HepG2 (cell line): ENCODE measurements around the gene SLC5A6. TPM values are rescaled to one million over a fixed set of nuclear protein-coding genes. Genes with fewer than 3 reads are reported as not detected.

Experiments used
- ATAC-seq: fragments of 200-7000 bp; cut with Tn5 transposase; 3 replicates; pipeline ENCODE4 v1.9.1; 2020; ENCODE audit warnings: mild to moderate bottlenecking, moderate library complexity
- BruUV-seq: library from RNA; stranded (reverse); fragments of 400-500 nt; replicated peaks from 2 replicates; lab custom pipeline; 2021; lab: Mats Ljungman, UMichigan
- CTCF ChIA-PET: fragments of 300-600 bp; formaldehyde crosslinking; extraction: SDS; loops from one replicate; lab custom pipeline; 2021; ENCODE audit warnings: low total read pairs, inconsistent platforms, low intra/inter-chr PET ratio; lab: Yijun Ruan, JAX
- POLR2A ChIA-PET: fragments of 350-600 bp; sonication (Branson Sonifier 250); formaldehyde crosslinking; loops from one replicate; lab custom pipeline; 2020; ENCODE audit warnings: antibody characterized with exemption, inconsistent platforms; lab: Yijun Ruan, JAX
- DNase-seq: peaks from one replicate; pipeline ENCODE4 v3.0.0-alpha.2; 2015; ENCODE audit warnings: low spot score
- FAIRE-seq: peaks from 3 replicates; lab custom pipeline; 2011; peaks lifted over from hg19 to GRCh38; lab: Jason Lieb, UNC
- H2AFZ ChIP-seq: one replicate; pipeline ENCODE4 v1.6.1; 2011; ENCODE audit warnings: low read length, inconsistent platforms
- H3K27ac ChIP-seq: fragments of 300-600 bp; 3 replicates; pipeline ENCODE4 v1.8.0; 2011; ENCODE audit warnings: mixed run types, mild to moderate bottlenecking, mixed read lengths, low read length, inconsistent platforms; ENCODE audit not compliant: insufficient read depth; ENCODE audit errors: extremely low read length
- H3K27me3 ChIP-seq, 2 experiments: fragments of 200-600 bp in 1 of 2; 2 replicates in 1 of 2; 3 replicates in 1 of 2; pipeline versions ENCODE4 v1.6.0 to v1.8.0; 2011; ENCODE audit warnings: low read length in 2 of 2, mild to moderate bottlenecking in 2 of 2, moderate library complexity in 2 of 2, inconsistent platforms in 1 of 2; ENCODE audit not compliant: insufficient read depth in 2 of 2, control insufficient read depth in 1 of 2
- H3K36me3 ChIP-seq, 2 experiments: fragments of 200-600 bp in 1 of 2; replicated peaks in 1 of 2; 2 replicates in 1 of 2; 3 replicates in 1 of 2; pipeline versions ENCODE4 v1.5.1 to v1.8.0; 2011; ENCODE audit warnings: low read length in 2 of 2, inconsistent platforms in 1 of 2; ENCODE audit not compliant: insufficient read depth in 2 of 2, control insufficient read depth in 1 of 2
- H3K4me1 ChIP-seq: 2 replicates; pipeline ENCODE4 v1.5.1; 2012; ENCODE audit warnings: low read length, inconsistent platforms; ENCODE audit not compliant: insufficient read depth
- H3K4me2 ChIP-seq: 2 replicates; pipeline ENCODE4 v1.6.0; 2011; ENCODE audit warnings: low read depth, low read length, inconsistent platforms
- H3K4me3 ChIP-seq, 3 experiments: fragments of 200-600 bp in 1 of 3; sonication (generic), shearing (Covaris generic) in 1 of 3; replicated peaks in 1 of 3; 2 replicates each; pipeline ENCODE4 v1.5.1; 2011 to 2016; ENCODE audit warnings: low read length in 3 of 3, inconsistent platforms in 2 of 3, low read depth in 2 of 3, mild to moderate bottlenecking in 2 of 3, control low read depth in 1 of 3, mixed read lengths in 1 of 3; ENCODE audit not compliant: insufficient read depth in 1 of 3
- H3K79me2 ChIP-seq: one replicate; pipeline ENCODE4 v1.6.1; 2011; ENCODE audit warnings: low read length, inconsistent platforms; ENCODE audit not compliant: insufficient read depth
- H3K9ac ChIP-seq: 2 replicates; pipeline ENCODE4 v1.6.0; 2011; ENCODE audit warnings: mild to moderate bottlenecking, low read depth, low read length, inconsistent platforms; ENCODE audit not compliant: insufficient read depth
- H3K9me3 ChIP-seq: 2 replicates; pipeline ENCODE4 v1.5.1; 2012; ENCODE audit warnings: mild to moderate bottlenecking, low read length
- H4K20me1 ChIP-seq: 2 replicates; pipeline ENCODE4 v1.6.0; 2011; ENCODE audit warnings: inconsistent platforms, mild to moderate bottlenecking, low read length, moderate library complexity; ENCODE audit not compliant: insufficient read depth
- DNMT1 ChIP-seq: sonication (generic); formaldehyde crosslinking; IDR thresholded peaks from 2 replicates; pipeline ENCODE4 v1.5.1; 2020; ENCODE audit warnings: mild to moderate bottlenecking, missing genetic modification reagents
- HDAC1 ChIP-seq: sonication (generic); formaldehyde crosslinking; IDR thresholded peaks from 2 replicates; pipeline ENCODE4 v1.5.1; 2020; ENCODE audit warnings: mild to moderate bottlenecking, missing genetic modification reagents
- MXI1 ChIP-seq: IDR thresholded peaks from 3 replicates; pipeline ENCODE4 v1.6.1; 2012; ENCODE audit warnings: low read depth, low read length, inconsistent platforms, borderline replicate concordance
- NFATC3 ChIP-seq: sonication (generic); formaldehyde crosslinking; IDR thresholded peaks from 2 replicates; pipeline ENCODE4 v1.5.1; 2020; ENCODE audit warnings: mild to moderate bottlenecking, missing genetic modification reagents
- NFKB2 ChIP-seq: sonication (generic); formaldehyde crosslinking; IDR thresholded peaks from 2 replicates; pipeline ENCODE4 v1.4.0; 2020; ENCODE audit warnings: missing genetic modification reagents, borderline replicate concordance
- NKX3-1 ChIP-seq: sonication (generic); formaldehyde crosslinking; IDR thresholded peaks from 2 replicates; pipeline ENCODE4 v1.5.0; 2020; ENCODE audit warnings: missing genetic modification reagents
- SALL1 ChIP-seq: sonication (generic); formaldehyde crosslinking; IDR thresholded peaks from 2 replicates; pipeline ENCODE4 v1.8.0; 2022; ENCODE audit warnings: mild to moderate bottlenecking, missing genetic modification reagents
- SP4 ChIP-seq: sonication (generic); formaldehyde crosslinking; IDR thresholded peaks from 2 replicates; pipeline ENCODE4 v1.8.1; 2023; ENCODE audit warnings: mild to moderate bottlenecking, missing genetic modification reagents
- SRSF1 ChIP-seq: fragments of 200-400 bp; formaldehyde crosslinking; optimal IDR thresholded peaks from 2 replicates; pipeline ENCODE3; 2017; ENCODE audit warnings: mild to moderate bottlenecking, low read depth, low read length, moderate library complexity
- TERF1 ChIP-seq: sonication (generic); formaldehyde crosslinking; IDR thresholded peaks from 2 replicates; pipeline ENCODE4 v1.8.0; 2022; ENCODE audit warnings: mild to moderate bottlenecking, missing genetic modification reagents, moderate library complexity
- ZBTB25 ChIP-seq: IDR thresholded peaks from 2 replicates; pipeline ENCODE4 v1.6.1; 2018; ENCODE audit warnings: missing genetic modification reagents
- ZNF501 ChIP-seq: sonication (generic); formaldehyde crosslinking; IDR thresholded peaks from 2 replicates; pipeline ENCODE4 v1.5.1; 2020; ENCODE audit warnings: mild to moderate bottlenecking, moderate library complexity, missing genetic modification reagents
- WGBS: methylation state at CpG from one replicate; pipeline ENCODE4 v1.1.6; 2017; ENCODE audit warnings: low lambda C conversion rate; 5-methylcytosine and 5-hydroxymethylcytosine counted together
- in situ Hi-C: cut with HindIII; loops from 2 replicates; pipeline ENCODE4 v1.10.0; 2017; ENCODE audit warnings: low pct_unique_long_range_greater_than_20kb; ENCODE audit not compliant: extremely low pct_ligation_motif_present
- intact Hi-C: fragments of 100-400 bp; cut with micrococcal nuclease; formaldehyde crosslinking; loops from one replicate; pipeline ENCODE4 v1.10.0; 2022; ENCODE audit not compliant: unreplicated experiment
- polyA plus RNA-seq, 8 experiments: library from polyadenylated mRNA; depleted of rRNA in 3 of 8; stranded (reverse) in 7 of 8; unstranded in 1 of 8; fragments of >200 nt; fragmentation: Illumina TruSeq in 4 of 8; extraction: Trizol in 4 of 8; gene quantifications; 2 replicates each; pipeline versions ENCODE4 v1.2.1 to v1.2.3, GENCODE V29; 2011 to 2016; ENCODE audit warnings: low read depth in 4 of 8, missing spikeins in 1 of 8, mixed read lengths in 1 of 8; ENCODE audit not compliant: insufficient read depth in 1 of 8
- total RNA-seq, 5 experiments: library from RNA; depleted of rRNA; stranded (reverse); fragments of >200 nt; fragmentation: Illumina TruSeq; extraction: Trizol; gene quantifications; 2 replicates each; pipeline ENCODE4 v1.2.3, GENCODE V29; 2016; ENCODE audit warnings: low read depth in 1 of 5
- TF ChIP-seq, protein P1 (sequence below): sonication (generic); formaldehyde crosslinking; IDR thresholded peaks from 2 replicates; pipeline ENCODE4 v1.5.1; 2020; ENCODE audit warnings: mild to moderate bottlenecking, missing genetic modification reagents, moderate library complexity

SLC5A6 gene
- total and polyA plus RNA-seq, 2 of the 13 experiments (the other 11 are each of a cell fraction or from before 2014, with no cell fraction given): 135 to 417 TPM

DNA sequence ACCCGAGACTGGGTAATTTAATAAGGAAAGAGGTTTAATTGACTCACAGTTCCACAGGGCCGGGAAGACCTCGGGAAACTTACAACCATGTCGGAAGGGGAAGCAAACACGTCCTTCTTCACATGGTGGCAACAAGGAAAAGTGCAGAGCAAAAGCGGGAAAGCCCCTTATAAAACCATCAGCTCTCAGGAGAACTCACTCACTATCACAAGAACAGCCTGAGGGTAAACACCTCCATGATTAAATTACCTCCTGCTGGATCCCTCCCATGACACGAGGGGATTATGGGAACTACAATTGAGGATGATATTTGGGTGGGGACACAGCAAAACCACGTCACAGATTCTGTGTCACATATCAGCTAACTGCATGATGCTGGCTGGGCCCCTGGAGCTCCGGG, 51.9 kb downstream of the SLC5A6 start (continued):
- no peak for TF ChIP-seq ZBTB25 (CRISPR knock-in tag)
- TF ChIP-seq NFATC3 (CRISPR knock-in tag): no peak
- TF ChIP-seq MXI1: no peak
- TF ChIP-seq TERF1 (CRISPR knock-in tag): no peak
- TF ChIP-seq ZNF501 (CRISPR knock-in tag): no peak
- TF ChIP-seq NKX3-1 (CRISPR knock-in tag): no peak
- no peak for TF ChIP-seq DNMT1 (CRISPR knock-in tag)
- no peak for TF ChIP-seq SALL1 (CRISPR knock-in tag)
- TF ChIP-seq HDAC1: no peak

- Histone ChIP-seq H3K4me2 (no peak overlapping the region), H3K27ac (no peak overlapping the region), H3K9me3 (no peaks in the 10 kb centered on the region), H3K4me1 (peaks cover 53% of the 10 kb centered on the region), H3K79me2 (no peaks in the 10 kb centered on the region), H3K27me3 (no peaks in the 10 kb centered on the region)
- in situ Hi-C loops: no loop called here
- ChIA-PET POLR2A (interaction anchor here (0.9 to 3.5 kb wide), 3 partner anchors 25 to 53 kb away, joined by 3 to 9 read pairs (median 3); partner anchors contain the start of genes ATRAID, PREB and SLC5A6), CTCF (no interaction called here)
- no peak for DNase-seq
- ATAC-seq: peak; percentile 39
- no TSS peak for BruUV-seq
- intact Hi-C loops: no loop called here
- TF ChIP-seq SP4 (CRISPR knock-in tag): 0 out of 2 replicates have a peak, but pooled peaks have one; percentile 1
- 0 out of 2 replicates have a peak, but pooled peaks have one; percentile 39 for TF ChIP-seq NFKB2 (CRISPR knock-in tag)
- TF ChIP-seq, protein P1, sequence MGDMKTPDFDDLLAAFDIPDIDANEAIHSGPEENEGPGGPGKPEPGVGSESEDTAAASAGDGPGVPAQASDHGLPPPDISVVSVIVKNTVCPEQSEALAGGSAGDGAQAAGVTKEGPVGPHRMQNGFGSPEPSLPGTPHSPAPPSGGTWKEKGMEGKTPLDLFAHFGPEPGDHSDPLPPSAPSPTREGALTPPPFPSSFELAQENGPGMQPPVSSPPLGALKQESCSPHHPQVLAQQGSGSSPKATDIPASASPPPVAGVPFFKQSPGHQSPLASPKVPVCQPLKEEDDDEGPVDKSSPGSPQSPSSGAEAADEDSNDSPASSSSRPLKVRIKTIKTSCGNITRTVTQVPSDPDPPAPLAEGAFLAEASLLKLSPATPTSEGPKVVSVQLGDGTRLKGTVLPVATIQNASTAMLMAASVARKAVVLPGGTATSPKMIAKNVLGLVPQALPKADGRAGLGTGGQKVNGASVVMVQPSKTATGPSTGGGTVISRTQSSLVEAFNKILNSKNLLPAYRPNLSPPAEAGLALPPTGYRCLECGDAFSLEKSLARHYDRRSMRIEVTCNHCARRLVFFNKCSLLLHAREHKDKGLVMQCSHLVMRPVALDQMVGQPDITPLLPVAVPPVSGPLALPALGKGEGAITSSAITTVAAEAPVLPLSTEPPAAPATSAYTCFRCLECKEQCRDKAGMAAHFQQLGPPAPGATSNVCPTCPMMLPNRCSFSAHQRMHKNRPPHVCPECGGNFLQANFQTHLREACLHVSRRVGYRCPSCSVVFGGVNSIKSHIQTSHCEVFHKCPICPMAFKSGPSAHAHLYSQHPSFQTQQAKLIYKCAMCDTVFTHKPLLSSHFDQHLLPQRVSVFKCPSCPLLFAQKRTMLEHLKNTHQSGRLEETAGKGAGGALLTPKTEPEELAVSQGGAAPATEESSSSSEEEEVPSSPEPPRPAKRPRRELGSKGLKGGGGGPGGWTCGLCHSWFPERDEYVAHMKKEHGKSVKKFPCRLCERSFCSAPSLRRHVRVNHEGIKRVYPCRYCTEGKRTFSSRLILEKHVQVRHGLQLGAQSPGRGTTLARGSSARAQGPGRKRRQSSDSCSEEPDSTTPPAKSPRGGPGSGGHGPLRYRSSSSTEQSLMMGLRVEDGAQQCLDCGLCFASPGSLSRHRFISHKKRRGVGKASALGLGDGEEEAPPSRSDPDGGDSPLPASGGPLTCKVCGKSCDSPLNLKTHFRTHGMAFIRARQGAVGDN (CRISPR knock-in tag): peak; percentile 21; the same call in 1 of the 2 replicates
- no peak for TF ChIP-seq SRSF1
- TF ChIP-seq, all 625 proteins: peak for 3
- no peaks in the 10 kb centered on the region for H4K20me1 ChIP-seq
- peak overlapping the region; percentile 16 for H2AFZ ChIP-seq
- peak overlapping the region; percentile 2; the same call in 1 of the 2 replicates for H3K9ac ChIP-seq
- 59% methylated on average over 5 of the region's 6 CpGs for WGBS
- no peak for FAIRE-seq
- H3K36me3 ChIP-seq: no peaks in the 10 kb centered on the region
- no peak overlapping the region for H3K4me3 ChIP-seq
Observed at GRCh38 chr2:27159271-27159670, 52.8 kb downstream of the SLC5A6 start.
